ENCODE measurements around the gene SELENOP.
"Not testable (repeated sequence)": the region's sequence is repeated elsewhere in the genome, so short reads cannot be mapped to it uniquely, and the experiment has no call there.

Gene SELENOP

DNA sequence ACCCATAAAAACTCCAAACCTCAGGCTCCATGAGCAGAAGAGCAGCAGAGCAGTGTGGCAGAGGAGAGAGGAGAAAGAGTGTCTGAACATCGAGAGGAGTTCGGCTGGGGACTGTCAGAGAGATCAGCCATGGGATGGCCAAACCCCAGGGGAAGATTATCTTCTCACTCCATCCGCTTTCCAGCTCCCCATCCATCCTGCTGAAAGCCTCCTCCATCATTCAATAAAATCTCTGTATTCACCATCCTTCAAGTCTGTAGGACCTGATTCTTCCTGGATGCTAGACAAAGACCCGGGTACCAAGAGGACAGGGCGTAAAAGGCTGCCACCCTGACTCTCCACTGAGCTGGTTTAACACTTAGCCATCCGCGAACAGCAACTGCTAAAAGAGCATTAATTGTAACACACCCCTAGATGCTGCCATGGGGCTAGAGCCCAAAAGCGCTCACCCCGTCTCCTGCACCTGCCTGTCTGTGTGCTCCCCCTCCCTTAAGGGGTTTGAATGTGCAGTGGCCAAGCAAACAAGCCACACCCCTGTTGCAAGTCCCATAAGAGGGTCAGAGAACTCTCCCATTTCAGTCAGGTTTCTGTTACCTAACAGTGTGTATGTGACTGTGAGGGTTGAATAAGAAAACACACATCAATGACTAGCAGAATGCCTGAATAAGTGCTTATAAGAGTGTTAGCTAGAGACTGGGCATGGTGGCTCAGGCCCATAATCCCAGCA, 13.9 kb upstream of the SELENOP start:
- no peak for DNase-seq

DNA sequence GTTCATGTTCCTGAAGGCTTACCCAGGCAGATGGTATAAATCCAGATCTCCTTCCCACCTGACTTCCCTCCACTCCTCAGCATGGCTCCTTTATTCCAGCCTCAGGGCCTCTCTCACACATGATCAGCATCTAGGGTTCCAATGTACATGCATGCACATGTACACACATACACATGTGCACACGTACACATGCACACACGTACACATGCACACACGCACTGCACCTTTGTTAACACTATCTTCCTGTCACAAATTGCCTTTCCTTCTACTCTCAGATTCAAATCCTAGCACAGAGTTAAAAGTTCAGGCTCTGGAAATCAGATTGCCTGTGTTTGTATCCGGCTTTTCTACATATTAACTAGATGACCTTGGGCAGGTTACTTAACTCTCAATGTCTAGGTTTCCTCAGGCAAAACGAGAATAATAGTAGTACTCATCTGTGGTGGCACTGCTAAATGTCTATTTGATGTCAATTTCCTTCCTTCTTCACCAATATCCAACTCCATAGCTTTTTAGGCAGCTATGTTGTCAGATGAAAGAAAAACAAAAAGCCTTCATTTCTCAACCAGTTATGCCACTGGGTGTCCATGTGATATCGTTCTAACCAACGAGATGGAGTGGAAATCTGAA, 12.8 kb upstream of the SELENOP start:
- no peak for DNase-seq

DNA sequence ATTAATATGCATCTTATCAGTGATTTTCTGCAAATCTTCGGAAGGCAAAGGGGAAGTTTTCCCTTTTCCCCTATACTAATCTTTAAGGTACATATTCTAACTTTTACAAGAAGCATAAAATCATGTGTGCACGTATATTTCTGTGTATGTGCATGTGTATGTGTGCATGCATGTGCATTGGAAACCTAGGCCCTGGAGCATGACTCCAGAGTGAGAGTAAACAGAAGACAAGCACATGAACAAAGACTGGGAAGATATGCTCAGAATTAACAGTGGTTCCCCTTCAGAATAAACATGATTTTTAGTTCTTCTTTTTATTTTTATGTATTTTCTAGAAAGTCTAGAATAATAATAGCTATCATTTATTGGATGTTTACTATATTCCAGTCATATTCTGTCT, 10.9 kb upstream of the SELENOP start:
- no peak for DNase-seq

DNA sequence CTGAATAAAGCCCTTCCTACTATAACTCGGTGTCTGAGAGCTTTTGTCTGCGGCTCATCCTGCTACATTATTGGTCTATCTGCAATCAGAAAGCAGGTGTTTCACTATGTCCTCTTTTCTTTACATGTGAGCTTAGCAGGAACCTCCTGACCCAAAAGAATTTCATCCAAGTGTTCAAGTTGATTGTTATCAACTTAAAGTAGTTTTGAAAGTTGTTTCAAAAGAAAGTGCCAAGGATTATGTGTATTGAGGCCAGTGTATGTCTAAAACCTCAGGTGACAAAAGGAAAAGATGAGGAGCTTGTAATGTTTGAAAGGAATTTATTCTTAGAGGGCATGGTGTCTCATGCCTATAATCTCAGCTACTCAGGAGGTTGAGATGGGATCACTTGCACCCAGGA, 8.1 kb upstream of the SELENOP start:
- no peak for DNase-seq

DNA sequence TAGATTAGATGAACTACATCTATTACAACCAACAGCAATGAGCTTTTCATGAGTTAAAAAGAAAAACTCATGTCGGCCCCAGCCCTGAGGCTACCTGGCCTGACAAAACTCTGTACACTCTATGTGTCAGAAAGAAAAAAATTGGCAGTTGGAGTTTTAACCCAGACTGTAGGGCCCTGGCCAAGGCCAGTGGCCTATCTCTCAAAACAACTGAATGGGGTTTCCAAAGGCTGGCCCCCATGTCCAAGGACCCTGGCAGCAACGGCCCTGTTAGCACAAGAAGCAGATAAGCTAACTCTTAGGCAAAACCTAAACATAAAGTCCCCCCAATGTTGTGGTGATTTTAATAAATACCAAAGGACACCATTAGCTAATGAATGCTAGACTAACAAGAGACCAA, 4.9 kb upstream of the SELENOP start:
- not testable (repeated sequence) for DNase-seq

DNA sequence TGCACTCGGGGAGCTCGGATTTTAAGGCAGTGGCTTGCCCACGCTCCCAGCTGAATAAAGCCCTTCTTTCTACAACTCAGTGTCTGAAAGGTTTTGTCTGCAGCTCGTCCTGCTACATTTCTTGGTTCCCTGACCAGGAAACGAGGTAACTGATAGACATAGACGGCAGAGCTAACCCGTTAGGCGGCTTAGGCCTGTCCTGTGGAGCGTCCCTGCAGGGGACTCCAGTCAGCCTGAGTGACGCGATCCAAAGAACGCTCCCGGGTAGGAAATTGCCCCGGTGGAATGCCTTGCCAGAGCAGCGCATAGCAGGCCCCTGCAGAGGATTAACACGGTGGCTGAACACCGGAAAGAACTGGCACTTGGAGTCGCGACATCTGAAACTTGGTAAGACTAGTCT, 1.8 kb upstream of the SELENOP start:
- DNase-seq, result no peak

DNA sequence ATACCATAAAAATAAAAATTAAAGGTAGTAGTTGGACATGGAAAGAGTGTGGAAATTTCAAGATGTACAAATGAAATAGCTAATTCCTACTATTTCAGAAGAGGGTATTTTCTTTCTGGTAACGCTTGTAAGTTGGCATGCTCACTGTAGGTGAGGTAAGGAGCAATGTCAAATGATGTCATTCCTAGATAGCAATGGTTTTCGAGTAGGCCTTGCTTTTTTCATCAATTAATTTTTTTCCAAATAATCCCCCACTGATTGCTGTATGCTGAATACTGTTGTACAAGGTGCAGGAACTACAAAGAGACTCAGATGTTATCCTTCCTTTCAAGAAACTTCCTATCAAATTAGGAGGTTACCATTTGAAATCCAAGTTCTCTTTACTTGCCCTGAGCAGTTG, 928 bp upstream of the SELENOP start:
- no peak for DNase-seq

DNA sequence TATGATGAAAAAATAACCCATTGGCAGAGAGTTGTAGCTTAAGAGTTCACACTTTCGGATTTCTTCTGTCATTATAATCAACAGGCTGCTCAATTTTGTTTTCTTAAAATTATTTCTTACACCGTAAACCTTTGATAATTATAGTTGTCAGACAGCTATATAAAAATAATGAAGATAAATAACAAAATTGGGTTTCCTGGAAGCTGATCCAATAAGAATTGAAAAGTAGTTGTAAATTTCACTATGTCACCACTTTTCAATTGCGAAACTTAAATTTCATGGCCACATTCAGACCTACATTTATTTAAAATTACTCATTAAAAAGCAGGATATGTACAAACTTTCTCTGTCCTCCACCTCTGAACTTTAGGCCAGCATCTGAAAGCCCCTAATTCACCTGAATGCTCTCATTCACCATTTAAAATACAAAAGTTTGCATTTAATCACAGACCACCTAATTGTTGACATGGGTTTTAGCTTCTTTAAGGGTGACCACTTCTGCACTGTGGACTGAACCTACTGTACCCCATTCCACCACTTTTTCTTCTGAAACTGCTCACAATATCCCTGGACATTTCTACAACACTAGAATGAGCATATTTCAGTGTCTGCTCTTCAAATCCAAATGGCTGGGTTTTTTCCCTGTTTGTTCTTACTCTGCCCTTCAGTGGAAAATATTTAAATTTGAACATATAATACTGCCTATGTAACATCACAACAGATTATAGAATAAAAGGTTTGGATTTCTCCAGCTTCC, 680 bp downstream of the SELENOP start:
- DNase-seq, result no peak

DNA sequence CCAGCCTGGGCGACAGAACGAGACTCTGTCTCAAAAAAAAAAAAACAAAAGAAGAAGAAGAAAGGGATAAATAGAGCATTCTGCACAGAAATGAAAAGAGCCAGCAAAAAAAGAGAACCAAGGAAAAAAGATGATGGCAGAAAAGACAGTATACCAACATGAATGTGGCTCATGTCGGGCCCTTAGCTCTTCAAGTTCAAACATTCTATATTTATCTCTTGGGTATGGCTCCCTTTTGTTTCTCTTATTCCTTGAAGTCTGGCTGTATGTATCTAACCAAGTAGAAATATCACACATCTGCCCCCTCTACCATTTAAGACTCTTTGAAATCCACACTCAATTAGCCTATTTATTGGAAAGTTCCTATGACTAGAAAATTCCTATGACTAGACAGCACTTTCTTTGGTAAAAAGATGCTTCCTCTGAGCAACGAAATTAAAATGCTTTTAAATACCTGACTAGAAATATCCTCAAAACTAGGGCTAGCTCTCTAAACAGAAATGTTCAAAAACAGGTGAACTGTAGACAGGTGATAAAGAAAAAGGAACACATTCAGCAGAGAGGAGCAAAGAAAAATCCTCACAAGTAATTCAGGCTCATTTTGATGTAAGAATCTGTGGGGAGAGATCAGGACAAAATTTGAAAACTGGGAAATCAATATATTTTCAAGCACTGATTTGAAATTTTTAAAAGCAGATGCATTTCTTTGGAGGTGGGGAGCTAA, 2.6 kb downstream of the SELENOP start:
- no peak for DNase-seq

DNA sequence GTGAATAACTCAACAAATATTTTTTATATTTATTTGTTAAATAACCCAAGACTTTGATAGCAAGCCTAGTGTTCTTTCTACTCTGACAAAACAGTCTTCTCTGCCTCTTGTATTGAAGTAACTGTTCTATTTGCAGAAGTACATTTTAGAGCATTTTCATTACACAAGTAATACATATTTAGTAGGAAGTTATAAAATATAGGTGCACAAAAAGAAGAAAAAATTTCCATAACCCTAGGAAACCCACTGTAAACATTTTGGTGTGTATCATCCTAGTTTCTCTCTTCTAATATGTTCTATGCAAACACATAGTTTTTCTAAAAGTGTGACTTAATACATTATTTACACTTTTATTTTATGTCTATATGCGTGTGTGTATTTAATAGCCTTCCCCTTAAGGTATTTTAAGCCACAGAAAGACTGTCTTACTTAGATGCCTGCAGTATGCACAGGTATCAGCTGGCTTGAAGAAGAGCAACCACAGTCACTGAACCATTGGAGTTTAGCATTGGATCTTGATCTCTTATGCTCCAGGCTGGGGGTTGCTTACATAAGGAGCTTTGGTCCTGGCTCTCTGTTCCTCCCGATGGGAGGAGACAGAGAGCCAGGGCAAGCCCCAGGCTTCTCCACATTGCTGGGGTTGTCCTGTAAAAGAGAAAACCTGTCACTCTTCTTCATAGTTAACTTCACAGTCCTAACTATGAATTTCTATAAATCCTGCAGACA, 3.8 kb downstream of the SELENOP start:
- DNase-seq, result no peak

DNA sequence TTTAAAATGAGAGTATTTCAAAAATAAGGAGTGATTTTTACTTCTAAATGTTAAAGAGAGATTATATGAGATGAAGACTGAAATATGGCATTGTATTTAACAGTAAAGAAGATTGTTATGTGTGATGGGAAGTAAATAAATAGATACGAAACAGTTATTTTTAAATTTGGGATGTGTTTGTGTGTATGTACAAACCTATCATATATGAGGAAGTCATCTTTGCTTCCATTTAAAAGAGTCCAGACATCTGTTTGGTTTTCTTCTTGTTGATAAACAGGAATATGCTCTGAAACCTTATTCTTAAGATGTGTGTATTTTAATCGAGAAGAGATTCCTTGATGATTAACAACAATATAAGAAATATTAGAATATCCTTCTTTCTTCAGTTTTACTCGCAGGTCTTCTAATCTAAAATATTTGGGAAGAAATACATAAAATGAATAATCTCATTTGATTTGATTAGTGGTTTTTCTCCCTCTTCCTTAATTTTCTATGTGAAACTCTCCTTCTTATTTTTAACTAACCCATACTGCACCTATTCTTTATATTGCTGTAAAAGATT, 4.9 kb downstream of the SELENOP start:
- DNase-seq, result no peak

DNA sequence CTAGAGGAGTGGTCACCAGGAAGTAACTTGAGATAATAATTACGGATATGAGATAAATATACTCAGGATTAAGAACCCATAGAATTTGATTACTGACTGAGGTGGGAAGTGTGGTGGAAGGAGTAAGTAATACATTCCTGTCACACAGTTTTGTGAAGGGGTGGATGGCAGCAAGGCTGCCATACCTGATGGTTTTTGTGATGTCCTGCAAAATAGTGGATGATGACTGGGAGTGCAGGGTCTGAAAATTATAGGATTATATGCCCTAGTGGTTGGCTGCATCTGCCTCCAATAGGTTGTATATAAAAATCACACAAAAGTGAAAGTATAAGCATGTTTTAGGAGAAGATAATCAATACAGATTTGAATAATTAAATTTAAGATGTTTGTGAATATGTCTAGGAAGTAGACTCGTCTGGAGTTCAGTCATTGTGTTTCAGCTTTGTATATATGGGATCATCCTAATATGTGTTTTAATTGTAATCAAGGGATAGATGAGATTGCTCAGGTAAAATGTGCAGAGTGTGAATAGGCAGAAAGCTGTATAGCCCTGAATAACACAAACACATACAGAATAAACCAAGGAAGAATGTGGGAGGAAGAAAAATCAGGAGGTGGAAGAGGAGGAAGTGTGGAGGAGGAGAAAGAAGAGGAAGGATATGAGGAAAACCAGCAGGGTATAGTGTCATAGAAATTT, 5.5 kb downstream of the SELENOP start:
- DNase-seq, result no peak

DNA sequence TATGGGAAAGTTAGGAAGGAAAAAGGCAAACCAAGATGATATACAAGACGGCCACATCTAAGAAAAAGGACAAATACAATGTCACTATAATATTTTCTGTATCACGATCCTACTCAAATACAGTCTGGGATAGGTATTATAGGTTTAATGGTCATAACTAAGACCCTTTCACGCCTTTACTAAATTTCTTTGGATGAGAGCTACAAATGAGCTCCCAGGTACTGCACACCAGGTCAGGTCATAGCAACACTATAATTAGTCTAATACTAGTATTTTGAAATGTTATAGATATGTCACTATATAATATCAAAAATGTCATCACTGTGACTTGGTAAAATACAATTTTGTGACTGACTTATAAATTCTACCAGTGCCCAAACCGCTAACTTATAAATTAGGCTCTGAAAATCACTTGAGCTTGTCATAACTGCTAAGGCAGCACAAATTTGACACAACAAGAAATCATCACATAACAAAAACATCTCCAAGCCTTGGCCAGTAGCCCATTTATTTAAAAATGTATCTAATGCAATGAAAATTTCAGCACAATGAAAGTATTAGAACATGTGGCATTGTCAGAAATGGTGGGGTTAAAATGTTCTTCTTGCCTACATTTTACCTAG, 6.9 kb downstream of the SELENOP start:
- no peak for DNase-seq

DNA sequence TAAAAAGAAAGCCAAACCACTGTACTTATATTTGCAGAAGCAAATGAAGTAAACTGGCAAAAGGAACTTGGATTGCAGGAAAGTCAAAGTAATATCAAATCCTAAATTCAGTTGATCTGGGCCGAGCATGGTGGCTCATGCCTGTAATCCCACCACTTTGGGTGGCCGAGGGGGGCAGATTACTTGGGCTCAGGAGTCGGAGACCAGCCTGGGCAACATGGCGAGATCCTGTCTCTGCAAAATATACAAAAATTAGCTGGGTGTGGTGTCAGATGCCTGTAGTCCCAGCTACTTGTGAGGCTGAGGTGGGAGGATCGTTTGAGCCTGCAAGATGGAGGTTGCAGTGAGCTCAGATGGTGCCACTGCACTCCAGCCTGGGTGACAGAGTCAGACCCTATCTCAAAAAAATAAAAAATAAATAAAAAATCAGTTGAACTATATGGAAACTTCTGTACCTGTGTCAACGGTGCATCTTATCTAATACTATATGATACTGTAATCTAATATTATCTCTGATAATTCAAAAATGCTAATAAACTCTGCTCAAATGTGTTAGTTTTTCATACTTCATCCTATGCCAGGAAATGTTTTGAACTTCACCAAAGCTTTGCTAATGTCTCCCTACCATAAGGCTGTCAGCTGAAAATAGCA, 10.1 kb downstream of the SELENOP start:
- DNase-seq, result no peak

DNA sequence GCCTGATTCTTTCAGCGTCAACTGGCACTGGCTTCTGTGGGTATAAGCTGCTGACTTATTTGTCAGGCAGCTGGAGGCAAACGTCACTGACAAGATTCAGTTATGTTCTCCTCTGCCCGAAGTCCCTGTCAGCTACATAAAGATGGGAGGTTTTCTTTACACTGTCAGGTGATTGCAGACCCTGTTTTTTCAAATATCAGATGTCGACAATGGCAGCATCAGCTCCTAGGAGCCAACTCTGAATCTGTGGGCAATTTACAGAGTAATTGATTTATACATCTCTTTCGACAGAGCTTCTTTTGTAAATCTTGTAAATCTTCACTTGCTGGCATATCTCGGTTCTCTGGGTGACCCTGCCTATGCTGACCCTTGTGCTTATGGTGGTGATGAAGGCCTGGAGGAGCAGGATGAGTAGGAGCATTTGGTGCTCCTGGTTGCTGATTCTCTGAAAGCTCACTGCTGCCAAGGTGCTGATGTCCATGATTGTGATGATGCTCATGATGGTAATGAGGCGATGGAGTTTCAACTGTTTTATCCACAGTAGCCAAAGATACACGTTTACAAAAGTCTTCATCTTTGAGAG, 10.9 kb downstream of the SELENOP start:
- DNase-seq, result no peak

DNA sequence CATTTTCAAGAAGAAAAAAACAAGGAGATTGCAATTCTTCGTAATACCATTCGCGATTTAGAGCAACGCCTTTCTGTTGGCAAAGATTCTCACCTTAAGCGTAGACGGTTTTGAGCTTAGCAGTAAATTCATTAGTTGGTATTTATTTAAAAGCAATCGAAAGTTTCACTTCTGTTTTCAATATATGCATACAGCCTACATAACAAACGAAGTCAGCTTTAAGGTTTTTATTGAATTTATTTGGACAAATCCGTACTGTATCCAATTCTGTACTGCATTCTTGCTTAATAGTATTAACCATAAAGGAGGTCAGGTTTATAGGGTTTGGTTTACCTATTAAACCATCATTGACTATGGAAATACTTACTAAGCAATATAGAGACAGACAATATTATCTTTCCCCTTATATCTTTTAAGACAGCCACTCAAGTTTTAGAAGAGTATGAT, 12.0 kb downstream of the SELENOP start:
- DNase-seq, result no peak

DNA sequence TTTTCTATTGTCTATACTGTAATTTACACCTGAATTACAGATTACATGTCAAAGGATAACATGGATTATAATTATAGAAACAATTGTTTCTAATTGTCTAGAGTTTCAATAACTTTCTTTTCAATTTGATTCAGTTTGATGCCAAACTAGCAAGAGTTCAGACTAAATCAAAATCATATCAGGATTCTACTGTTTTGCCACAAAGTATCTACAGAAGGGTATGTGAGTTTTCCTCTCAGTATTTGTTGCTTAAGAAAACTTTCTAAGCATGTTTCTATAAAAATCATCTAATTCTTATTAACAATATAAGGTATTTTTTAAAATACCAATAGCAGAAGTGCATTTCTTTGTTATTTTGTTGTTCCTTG, 12.5 kb downstream of the SELENOP start:
- DNase-seq, result no peak

DNA sequence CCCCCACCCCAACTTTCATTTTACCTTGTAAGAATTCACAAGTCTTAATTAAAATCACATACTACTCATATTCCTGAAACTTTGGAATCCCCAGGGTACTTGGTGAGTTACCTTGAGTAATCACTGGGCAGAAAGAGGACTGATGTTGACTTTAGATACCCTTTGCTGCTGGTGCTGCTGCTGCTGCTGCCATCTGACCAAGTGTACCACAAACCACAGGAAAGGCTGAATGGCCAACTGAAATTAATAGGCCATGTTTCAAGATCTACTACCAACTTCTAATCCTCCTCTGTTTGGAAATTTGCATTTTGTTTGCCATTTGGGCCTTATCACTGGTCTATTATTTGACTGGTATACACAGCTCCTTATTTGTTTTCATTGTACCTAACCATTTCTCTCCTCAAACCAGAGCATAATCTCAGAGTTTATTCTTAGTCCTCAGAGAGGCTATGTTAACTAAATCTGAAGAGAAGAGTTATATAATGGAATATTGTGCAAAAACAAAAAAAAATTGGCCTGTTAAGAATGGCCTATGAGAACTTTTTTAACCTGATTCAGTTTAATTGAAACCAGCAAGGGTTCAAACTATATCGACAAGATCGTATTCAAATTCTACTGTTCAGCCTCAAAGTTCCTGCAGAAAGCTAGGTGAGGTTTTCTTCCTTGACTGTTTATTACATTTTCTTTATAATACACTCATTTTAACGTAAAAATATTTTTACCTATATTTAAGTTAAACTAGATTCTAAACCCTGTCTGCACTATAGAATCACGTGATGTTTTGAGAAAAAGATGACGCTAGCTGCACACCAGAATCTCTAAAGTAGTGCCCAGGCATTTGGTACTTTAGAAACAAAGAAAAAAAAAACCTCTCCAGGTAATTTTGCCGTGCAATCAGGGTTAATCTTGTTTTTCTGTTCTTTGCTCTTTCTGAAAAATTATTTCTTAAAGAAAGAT, 13.1 kb downstream of the SELENOP start:
- DNase-seq, result no peak

DNA sequence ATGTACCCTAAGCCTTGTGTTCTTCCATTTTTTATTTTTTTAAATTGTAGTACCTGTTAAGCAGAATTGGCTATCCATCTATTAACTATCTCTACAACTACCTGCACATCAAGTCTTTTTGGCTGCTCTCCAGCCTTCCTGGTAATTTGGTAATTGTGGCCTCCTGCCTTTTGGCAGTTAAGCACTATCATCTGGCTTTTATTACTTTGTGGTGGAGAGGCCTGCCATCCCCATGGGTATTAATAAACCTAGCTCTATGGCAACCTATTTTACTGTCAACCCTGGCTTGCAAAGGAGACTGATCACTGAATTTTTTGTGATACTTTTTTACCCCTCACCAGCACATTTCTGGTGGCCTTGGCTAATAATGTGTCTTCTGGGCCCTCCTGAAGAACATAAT, 20.5 kb downstream of the SELENOP start:
- DNase-seq, result no peak
